HG02678 (cell line): ENCODE measurements around the gene SLC7A6.
A peak's percentile ranks its signal among the peaks of the same experiment; 100 is the strongest.

Experiments
- ATAC-seq: cut with Tn5 transposase; IDR thresholded peaks from one replicate; pipeline ENCODE4 v1.9.1; 2021; ENCODE audit warnings: mild to moderate bottlenecking, moderate library complexity; ENCODE audit not compliant: unreplicated experiment

The SLC7A6 gene

GRCh38 chr16:68252383-68252782 lies 11.9 kb upstream of the SLC7A6 start:
- ATAC-seq: no peak

- ATAC-seq: no peak
These were observed 10.6 kb upstream of the SLC7A6 start for GRCh38 chr16:68253721-68254120.

DNA sequence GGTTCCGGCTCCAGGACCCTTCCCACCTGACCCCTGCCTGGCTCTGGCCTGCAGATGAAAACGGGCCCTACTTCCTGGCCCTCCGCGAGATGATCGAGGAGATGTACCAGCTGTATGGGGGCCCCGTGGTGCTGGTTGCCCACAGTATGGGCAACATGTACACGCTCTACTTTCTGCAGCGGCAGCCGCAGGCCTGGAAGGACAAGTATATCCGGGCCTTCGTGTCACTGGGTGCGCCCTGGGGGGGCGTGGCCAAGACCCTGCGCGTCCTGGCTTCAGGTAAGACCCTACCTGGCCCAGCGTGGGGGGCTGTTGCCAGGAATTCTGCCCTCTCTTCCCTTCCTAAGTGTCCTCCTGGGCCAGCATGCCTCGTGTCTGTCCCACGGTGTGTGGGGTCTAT lies 8.6 kb upstream of the SLC7A6 start:
- no peak for ATAC-seq

GRCh38 chr16:68257251-68257905 lies 6.9 kb upstream of the SLC7A6 start:
- ATAC-seq: peak; percentile 74

GRCh38 chr16:68257906-68258800 lies 6.2 kb upstream of the SLC7A6 start:
- no peak for ATAC-seq

- ATAC-seq: no peak
These were observed 5.1 kb upstream of the SLC7A6 start for GRCh38 chr16:68259007-68259825.

DNA sequence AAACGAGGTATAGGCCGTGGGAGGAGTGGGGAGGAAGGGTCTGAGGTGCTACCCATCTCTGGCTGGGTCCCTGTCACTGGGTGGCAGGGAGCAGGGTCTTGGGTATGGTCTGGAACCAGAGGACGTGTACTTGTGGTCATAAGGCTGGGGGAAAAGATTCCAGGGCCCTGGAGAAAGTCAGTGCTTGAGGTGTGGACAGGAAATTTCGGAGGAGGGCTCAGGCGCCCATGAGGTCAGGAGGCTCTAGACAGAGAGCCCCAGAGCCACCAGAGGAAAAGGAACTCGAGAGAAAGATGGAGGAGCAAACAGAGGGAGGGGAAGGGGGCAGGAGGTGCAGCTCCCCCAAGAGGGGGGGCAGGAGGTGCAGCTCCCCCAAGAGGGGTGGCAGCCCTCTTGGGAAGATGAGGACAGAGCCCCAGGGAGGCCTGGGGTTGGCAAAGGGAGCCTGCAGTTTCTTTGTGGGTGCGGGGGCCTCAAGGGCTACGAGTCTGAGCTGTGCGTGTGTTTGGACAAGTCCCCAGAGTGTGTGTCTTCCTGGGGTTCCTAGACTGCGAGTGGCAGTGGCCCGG lies 683 bp upstream of the SLC7A6 start:
- ATAC-seq: peak; percentile 10

DNA sequence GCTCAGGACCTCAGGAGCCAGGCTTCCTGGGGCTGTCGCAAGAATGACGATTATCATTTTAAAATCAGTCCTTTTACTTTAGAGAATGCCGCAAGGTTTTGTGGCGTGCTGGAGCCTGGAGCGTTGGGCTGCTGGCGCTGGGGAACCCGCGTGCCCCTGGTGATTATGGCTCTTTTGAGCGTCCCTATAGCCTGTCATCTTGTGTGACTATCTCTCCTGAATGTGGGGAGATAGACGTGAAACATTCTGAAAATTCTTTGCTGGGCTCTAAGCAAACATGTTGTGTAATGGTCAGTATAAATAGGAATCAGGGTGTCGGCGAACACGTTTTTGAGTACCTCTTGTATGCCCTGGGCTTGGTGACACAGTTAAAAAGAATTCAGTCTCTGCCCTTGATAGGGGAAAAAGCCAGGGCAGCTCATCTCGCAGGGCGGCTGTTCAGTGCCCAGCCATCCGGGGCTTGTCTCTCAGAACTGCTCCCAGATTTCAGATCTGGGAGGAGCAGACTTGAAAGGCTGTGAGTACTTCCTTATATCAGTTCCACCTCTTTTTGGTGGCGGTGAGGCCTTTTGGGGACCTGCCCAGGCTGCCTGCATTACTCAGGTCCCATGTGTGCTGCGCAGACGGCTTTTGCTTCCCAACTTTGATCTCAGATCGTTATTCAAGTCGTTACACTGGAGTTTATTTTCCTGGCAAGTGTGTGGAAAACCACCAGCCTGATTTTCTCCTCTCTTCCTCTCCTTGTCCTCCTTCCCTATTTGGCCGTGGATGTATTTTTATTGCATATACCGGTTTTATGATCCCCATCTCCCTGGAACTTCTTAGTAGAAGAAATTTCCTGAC lies 973 bp downstream of the SLC7A6 start:
- peak; percentile 9 for ATAC-seq

DNA sequence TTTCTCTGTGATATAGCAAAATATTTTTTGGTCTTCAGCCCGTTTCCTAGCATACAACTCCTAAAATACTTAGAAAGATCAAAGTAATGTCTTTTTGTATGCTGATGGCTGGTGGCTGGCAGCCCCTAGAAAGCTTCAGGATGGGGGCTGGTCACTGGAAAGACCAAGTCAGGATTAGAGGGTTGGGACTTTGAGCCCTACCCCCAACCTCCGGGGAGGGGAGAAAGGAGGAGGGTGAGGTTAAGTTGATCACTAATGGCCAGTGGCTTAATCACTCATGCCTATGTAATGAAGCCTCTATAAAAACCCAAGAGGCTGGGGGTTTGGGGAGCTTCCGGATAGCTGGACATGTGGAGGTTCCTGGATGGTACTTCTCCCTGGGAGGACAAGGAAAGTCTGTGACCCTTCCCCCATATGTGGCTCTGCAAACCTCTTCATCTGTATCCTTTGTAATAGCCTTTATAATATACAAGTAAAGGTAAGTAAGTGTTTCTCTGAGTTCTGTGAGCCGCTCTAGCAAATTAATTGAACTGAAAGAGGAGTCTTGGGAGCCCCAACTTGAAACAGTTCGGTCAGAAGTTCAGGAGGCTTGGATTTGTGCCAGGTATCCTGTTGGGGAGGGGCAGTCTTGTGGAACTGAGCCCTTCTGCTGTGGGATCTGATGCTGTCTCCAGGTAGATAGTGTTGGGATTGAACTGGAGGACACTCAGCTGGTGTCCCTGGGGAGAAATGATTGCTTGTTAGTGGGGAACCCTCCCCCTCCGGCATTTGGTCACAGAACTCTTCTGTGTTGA lies 3.5 kb downstream of the SLC7A6 start:
- ATAC-seq: no peak

DNA sequence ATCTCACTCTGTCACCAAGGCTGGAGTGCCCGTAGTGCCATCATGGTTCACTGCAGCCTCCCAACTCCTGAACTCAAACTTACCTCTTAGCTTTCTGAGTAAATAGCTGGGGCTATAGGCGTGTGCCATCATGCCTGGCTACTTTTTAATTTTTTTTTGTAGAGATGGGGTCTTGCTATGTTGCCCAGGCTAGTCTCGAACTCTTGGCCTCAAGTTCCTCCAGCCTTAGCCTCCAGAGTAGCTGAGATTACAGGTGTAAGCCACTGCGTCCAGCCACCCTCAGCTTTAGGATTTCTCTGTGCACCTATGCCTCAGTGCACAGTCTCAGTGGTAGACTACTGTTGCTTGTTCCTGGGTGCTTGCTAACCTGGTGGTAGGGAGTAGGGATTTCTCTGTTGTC lies 5.5 kb downstream of the SLC7A6 start:
- no peak for ATAC-seq

DNA sequence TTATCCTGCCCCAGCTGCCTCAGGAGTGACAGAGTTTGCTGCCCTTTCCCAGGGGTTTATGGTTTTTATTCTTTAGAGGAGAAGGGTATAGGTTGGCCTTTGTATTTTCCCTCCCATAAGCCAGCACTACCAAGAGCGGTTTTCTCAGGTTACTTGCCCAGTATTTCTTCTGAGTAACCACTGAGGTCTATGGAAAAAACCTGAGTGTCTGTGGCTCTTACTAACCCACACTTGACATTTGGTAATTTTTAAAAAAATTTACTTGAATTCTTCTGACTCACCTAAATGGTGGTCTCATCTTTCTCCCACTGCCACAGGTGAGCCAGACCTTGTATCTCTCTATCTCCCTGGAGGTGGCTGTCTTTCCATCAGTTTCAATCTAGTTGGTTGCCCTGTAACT lies 6.0 kb downstream of the SLC7A6 start:
- ATAC-seq: no peak

DNA sequence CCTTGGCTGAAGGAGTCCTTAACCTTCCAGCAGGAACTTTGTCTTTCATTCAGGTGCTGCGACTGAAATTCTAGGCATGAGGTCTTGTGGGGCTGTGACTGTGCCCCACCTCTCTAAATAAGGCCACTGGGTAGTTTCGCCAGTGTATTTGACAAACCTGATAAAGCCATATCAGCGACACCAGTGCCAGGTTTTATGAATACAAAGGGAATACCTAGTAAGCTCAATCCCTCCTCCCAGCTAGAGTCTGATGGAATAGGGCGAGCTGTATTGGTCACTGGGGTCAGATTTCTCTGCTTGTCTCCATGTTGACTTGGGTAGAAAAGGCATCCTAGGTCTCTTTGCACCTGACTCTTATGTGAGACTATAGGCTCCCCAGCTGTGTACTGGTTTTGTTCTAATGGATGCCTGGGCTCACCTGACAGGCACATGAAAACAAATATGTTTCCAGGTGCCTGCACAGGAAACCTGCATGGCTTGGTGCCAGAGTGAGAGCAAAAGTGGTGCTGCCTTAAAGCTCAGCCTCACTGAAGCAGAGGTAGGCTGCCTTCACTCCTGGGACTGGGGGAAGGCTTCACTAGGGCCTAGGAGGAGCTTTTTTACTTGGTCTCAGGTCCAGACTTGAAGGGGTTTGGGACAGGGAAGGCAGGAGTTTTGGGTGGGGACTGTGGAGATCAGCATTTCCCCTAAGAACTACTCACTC lies 8.3 kb downstream of the SLC7A6 start:
- ATAC-seq: no peak

DNA sequence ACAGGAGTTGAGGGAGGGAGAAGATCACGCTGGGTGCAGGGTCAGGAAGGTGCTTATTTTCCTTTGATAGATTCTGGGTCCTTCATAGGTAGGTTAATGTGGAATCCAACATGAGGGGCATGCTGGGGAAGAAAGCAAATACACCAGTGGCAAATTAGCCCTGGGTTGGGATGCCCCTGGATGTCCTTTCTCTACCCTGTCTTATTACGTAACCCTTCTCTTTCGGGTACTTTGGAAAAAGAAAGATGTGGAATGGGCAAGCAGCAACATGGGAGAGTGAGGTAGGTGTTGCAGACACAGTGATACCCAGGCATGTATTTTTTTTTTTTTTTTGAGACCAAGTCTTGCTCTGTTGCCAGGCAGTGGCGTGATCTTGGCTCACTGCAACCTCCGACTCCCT lies 9.1 kb downstream of the SLC7A6 start:
- ATAC-seq: no peak

DNA sequence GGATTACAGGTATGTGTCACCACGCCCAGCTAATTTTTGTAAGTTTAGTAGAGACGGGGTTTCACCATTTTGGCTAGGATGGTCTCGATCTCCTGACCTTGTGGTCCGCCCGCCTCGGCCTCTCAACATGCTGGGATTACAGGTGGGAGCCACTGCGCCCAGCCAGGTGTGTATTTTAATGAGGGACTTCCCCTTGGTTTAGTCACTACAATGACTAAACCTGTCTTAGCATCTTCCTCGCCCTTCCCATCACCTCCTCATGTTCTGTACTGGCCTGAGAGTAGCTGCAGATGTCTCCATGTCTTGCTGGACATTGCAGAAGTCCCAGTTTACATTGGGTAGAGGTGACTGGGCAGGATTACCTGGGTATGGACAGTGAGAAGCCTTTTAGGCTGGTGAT lies 9.6 kb downstream of the SLC7A6 start:
- ATAC-seq: no peak

DNA sequence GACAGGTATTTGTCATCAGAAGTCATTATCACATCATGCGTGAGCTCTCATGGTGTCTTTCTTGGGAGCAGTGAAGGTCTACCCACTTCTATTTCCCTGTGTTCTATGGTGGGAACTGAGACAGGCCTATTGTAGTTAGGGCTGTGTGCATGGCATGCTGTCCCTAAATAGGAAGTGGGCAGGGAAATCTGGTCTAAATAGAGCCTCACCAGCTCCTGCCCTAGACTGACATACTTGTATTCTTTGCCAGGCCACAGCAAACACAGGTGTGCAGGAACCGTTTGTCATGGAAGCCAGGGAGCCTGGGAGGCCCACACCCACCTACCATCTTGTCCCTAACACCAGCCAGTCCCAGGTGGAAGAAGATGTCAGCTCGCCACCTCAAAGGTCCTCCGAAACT lies 10.1 kb downstream of the SLC7A6 start:
- no peak for ATAC-seq

- no peak for ATAC-seq
These were observed 11.4 kb downstream of the SLC7A6 start for GRCh38 chr16:68275611-68276191.

- ATAC-seq: no peak
These were observed 11.9 kb downstream of the SLC7A6 start for GRCh38 chr16:68276223-68276622.

DNA sequence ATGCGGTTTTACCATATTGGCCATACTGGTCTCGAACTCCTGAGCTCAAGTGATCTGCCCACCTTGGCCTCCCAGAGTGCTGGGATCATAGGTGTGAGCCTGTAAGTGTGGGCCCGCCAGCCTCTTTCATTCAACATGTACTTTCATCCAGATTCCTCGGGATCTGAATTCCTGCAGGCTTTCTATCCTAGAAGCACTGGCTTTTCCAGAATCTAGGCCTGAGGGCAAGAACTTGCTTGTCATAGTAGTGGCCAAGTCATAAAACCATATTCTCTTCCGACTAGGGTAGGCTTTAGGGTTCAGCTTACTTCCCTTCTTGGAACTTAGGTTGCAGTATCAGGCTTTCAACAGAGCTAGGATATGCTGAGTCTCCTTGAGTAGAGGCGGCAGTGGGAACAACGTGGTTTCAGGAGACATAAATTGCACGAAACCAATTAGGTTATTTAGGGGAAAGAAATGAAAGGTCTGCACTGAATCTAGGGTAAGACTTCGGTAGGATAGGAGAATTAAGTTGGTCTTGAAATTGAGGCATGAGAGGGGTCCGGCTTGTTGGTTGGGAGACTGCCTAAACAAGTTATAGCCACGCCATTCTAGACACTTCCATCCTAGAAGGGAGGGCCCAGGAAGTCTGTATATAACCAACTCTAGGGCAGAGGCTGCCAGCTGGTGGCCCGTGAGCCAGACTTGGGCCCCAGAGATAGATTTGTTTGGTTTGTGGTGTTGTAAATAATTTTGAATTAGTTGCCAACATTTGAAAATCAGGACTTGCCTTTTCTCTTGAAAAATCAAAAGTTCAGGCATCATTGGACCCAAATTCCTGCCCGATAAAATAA lies 15.6 kb downstream of the SLC7A6 start:
- ATAC-seq: no peak
